Lung (tissue), 12 donors: ENCODE data around the gene HTT. TPM values are rescaled to one million over a fixed set of nuclear protein-coding genes. Genes with fewer than 3 reads are reported as not detected.

Experiments
- ATAC-seq: fragments of 200-7000 bp; cut with Tn5 transposase; one replicate; pipeline ENCODE4 v1.9.1; 2020; ENCODE audit warnings: moderate number of reproducible peaks; ENCODE audit not compliant: insufficient read depth, low FRiP score
- DNase-seq, 3 donors: peaks; one replicate each; pipeline ENCODE4 v3.0.0-alpha.2; 2013 to 2017
- H3K27ac ChIP-seq, 2 donors: one replicate each; pipeline ENCODE4 v1.5.1; 2013; ENCODE audit warnings: mild to moderate bottlenecking in 2 of 2, moderate library complexity in 2 of 2, control low read depth in 1 of 2, inconsistent platforms in 1 of 2, low read depth in 1 of 2, low read length in 1 of 2
- H3K27me3 ChIP-seq, 3 donors: one replicate each; pipeline ENCODE4 v1.5.1; 2013; ENCODE audit warnings: low read length in 2 of 3; ENCODE audit not compliant: control insufficient read depth in 3 of 3, insufficient read depth in 3 of 3
- H3K36me3 ChIP-seq, 4 donors: one replicate each; pipeline ENCODE4 v1.5.1; 2013; ENCODE audit warnings: low read length in 4 of 4, mild to moderate bottlenecking in 1 of 4, moderate library complexity in 1 of 4; ENCODE audit not compliant: control insufficient read depth in 4 of 4, insufficient read depth in 4 of 4
- H3K4me1 ChIP-seq, 5 donors: one replicate each; pipeline ENCODE4 v1.5.1; 2013; ENCODE audit warnings: low read length in 5 of 5, mild to moderate bottlenecking in 2 of 5, moderate library complexity in 1 of 5; ENCODE audit not compliant: control insufficient read depth in 5 of 5, insufficient read depth in 5 of 5
- H3K4me3 ChIP-seq: one replicate; pipeline ENCODE4 v1.5.1; 2013; ENCODE audit warnings: mild to moderate bottlenecking, control low read depth, moderate library complexity
- H3K9ac ChIP-seq, 2 donors: one replicate each; pipeline ENCODE4 v1.5.1; 2013; ENCODE audit warnings: low read length in 2 of 2, control low read depth in 1 of 2; ENCODE audit not compliant: insufficient read depth in 1 of 2
- H3K9me3 ChIP-seq, 4 donors: one replicate each; pipeline ENCODE4 v1.5.1; 2013; ENCODE audit warnings: low read length in 3 of 4, mild to moderate bottlenecking in 1 of 4, moderate library complexity in 1 of 4; ENCODE audit not compliant: control insufficient read depth in 4 of 4, insufficient read depth in 3 of 4
- WGBS, 2 donors: extraction: QIAGEN DNeasy Blood & Tissue Kit; methylation state at CpG; one replicate each; pipeline ENCODE4 v1.1.7; 2013; 5-methylcytosine and 5-hydroxymethylcytosine counted together
- polyA plus RNA-seq, 2 donors: library from polyadenylated mRNA; stranded (reverse); fragments of 200-250 nt; gene quantifications; one replicate each; pipeline ENCODE4 v1.2.1, GENCODE V29; 2013
- total RNA-seq, 2 donors: library from RNA; depleted of rRNA in 1 of 2; stranded (reverse); fragments of >200 nt in 1 of 2; gene quantifications; one replicate each; pipeline ENCODE4 v1.2.1, GENCODE V29; 2014 to 2021
- TF ChIP-seq, protein P1 (sequence below): IDR thresholded peaks from 2 replicates; pipeline ENCODE4 v1.5.1; 2012; ENCODE audit warnings: mild to moderate bottlenecking; ENCODE audit errors: control extremely low read depth, extremely low read depth
- donor health status: control.
- donor health status: control.
- donor health status: Bipolar disorder and iron deficiency.
- donor health status: healthy.
- donor health status: DM: yes; HTN: yes; CAD: no.

HTT gene
- total and polyA plus RNA-seq, 4 donors, result 17.0 to 109 (median 48.4) TPM

DNA sequence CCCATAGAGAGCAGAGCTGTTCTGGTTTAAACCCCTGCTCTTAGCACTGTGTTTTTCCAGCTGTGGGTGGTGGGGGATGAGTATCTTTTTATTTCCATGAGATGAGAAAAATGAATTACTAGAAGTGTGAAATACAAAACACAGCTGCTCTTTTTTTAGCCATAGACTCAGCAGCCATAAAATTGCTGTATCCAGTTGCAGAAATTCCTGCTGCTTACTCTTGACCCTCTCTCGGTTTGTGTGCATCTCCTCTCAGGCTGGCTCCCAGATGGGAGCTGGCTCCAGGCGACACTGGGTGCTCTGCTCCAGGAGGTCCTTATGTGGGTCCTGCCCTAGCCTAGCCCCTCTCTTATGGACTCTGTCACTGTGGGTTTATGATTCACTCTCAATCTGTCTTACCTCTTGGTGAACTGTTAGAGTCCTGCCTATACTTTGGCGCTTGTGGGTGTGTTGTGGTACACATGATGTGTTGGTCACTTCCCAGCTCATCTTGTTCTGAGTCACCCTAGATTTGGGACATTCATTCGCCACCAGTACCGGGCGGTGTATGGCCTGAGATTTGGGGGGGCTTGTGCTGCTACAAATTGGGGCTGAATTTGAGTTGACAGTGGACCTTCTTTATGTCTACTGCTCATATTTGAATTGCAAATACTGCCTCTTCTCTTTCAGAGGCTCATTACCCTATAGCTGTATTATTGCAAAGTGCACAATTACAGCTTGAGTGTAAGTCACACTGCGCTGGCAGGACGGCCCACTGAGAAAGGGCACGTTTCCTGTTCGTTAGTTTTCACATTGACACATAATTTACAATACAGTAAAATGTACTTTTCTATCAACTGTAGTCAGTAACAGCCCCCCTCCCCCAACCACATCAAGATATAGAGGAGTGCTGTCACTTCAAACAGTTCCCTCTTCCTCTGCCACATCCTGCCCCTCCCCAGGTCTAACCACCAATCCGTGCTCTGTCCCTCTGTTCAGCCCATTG lies 127.5 kb downstream of the HTT start:
- Histone ChIP-seq H3K4me1 (peaks cover 0 to 53% (median 24%) of the 10 kb centered on the region in 5 donors), H3K9ac (no peak overlapping the region), H3K27ac (peak overlapping the region in 1 of 2 donors; percentile 63), H3K9me3 (no peaks in the 10 kb centered on the region), H3K27me3 (no peaks in the 10 kb centered on the region), H3K36me3 (peaks cover 3 to 25% (median 8%) of the 10 kb centered on the region in 4 donors), H3K4me3 (no peak overlapping the region)
- 35 to 50% methylated on average over 11 of the region's 11 CpGs for WGBS, 2 donors
- DNase-seq (peak; percentile 64 to 97 (median 95)), ATAC-seq (peak; percentile 37)
- TF ChIP-seq, protein P1, sequence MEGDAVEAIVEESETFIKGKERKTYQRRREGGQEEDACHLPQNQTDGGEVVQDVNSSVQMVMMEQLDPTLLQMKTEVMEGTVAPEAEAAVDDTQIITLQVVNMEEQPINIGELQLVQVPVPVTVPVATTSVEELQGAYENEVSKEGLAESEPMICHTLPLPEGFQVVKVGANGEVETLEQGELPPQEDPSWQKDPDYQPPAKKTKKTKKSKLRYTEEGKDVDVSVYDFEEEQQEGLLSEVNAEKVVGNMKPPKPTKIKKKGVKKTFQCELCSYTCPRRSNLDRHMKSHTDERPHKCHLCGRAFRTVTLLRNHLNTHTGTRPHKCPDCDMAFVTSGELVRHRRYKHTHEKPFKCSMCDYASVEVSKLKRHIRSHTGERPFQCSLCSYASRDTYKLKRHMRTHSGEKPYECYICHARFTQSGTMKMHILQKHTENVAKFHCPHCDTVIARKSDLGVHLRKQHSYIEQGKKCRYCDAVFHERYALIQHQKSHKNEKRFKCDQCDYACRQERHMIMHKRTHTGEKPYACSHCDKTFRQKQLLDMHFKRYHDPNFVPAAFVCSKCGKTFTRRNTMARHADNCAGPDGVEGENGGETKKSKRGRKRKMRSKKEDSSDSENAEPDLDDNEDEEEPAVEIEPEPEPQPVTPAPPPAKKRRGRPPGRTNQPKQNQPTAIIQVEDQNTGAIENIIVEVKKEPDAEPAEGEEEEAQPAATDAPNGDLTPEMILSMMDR, result no peak

DNA sequence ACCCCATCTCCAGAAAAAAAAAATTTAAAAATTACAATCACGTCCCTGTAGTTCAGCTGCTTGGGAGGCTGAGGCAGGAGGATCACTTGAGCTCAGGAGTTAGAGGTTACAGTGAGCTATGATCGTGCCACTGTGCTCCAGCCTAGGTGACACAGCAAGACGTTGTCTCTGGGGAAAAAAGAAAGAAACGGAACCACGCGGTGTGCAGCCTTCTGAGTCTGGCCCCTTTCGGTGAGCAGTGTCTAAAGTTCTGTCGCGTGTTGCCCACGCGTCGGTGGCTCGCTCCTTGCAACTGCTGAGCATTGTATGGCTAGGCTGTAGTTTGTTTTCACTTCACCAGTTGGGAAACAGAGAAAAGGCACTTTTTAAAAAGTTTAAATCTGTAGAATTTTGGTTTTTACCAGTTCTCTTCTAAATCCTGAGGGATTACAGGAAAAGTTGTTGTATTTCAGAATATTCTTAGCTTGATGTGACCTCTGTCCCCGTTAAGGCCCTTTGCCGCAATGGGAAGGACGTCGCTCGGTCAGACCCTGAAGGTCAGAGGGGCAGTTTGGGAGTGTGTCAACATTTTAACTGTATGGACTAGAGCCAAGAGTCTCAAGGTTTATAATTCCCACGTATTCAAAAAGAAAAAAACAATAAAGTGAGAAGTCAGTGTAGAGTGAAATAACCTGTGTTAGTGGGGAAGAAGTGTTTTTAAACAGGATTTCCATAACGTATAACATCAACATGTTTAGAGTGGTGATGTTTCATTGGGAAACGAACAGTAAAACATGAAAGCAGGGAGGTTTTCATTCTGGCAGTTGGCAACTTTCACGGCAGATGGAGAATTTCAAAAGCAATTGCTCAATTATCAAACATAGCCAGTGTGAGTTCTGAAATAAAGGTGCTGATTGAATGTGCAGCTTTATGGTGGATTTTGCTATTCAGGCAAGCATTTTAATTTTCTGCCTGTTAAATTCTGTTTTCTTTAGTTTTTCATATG lies 128.6 kb downstream of the HTT start:
- peak; percentile 21 to 82 (median 75) for DNase-seq
- H3K9ac ChIP-seq, result no peak overlapping the region
- peaks cover 8 to 20% (median 12%) of the 10 kb centered on the region in 4 donors for H3K36me3 ChIP-seq

DNA sequence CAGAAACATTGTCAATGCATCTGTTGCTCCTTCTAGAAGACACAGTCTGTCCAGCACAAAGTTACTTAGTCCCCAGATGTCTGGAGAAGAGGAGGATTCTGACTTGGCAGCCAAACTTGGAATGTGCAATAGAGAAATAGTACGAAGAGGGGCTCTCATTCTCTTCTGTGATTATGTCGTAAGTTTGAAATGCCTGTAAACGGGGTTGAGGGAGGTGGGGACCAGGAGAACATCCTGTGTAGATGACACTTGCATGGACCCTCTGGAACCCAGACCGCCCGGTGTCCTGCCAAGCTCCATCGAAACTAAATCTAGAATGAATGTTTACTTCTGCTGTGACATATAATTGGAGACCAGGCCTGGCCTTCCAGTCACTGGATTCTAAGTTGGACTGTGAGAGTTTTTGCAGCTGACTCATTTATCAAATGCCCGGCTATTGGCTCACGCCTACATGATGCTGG lies 129.5 kb downstream of the HTT start:
- no peak for ATAC-seq

More for the DNA sequence above, 128.6 kb downstream of the HTT start:
- Histone ChIP-seq H3K4me1 (peaks cover 0 to 56% (median 24%) of the 10 kb centered on the region in 5 donors), H3K27me3 (no peaks in the 10 kb centered on the region), H3K4me3 (no peak overlapping the region), H3K27ac (peak overlapping the region in 1 of 2 donors; percentile 63), H3K9me3 (no peaks in the 10 kb centered on the region)
- 51 to 62% methylated on average over 22 of the region's 22 CpGs for WGBS, 2 donors
- ATAC-seq, result no peak
- TF ChIP-seq, protein P1, result no peak

More for the DNA sequence above, 129.5 kb downstream of the HTT start:
- H3K9me3 ChIP-seq, result no peaks in the 10 kb centered on the region
- no peaks in the 10 kb centered on the region for H3K27me3 ChIP-seq
- no peak overlapping the region for H3K9ac ChIP-seq
- H3K4me3 ChIP-seq, result no peak overlapping the region
- 53 to 56% methylated on average over 8 of the region's 8 CpGs for WGBS, 2 donors
- H3K4me1 ChIP-seq, result peaks cover 0 to 59% (median 24%) of the 10 kb centered on the region in 5 donors
- peak; percentile 48 to 73 (median 67) for DNase-seq
- peaks cover 8 to 19% (median 15%) of the 10 kb centered on the region in 4 donors for H3K36me3 ChIP-seq
- peak overlapping the region in 1 of 2 donors; percentile 39 for H3K27ac ChIP-seq
- TF ChIP-seq, protein P1, result no peak
